ENCODE results near the gene EXOC8.

- TF ChIP-seq, protein P1, sequence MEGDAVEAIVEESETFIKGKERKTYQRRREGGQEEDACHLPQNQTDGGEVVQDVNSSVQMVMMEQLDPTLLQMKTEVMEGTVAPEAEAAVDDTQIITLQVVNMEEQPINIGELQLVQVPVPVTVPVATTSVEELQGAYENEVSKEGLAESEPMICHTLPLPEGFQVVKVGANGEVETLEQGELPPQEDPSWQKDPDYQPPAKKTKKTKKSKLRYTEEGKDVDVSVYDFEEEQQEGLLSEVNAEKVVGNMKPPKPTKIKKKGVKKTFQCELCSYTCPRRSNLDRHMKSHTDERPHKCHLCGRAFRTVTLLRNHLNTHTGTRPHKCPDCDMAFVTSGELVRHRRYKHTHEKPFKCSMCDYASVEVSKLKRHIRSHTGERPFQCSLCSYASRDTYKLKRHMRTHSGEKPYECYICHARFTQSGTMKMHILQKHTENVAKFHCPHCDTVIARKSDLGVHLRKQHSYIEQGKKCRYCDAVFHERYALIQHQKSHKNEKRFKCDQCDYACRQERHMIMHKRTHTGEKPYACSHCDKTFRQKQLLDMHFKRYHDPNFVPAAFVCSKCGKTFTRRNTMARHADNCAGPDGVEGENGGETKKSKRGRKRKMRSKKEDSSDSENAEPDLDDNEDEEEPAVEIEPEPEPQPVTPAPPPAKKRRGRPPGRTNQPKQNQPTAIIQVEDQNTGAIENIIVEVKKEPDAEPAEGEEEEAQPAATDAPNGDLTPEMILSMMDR (conservative IDR thresholded peaks at IDR 0.05; ENCODE audit: low read length), result no peak
- TF ChIP-seq EZH2phosphoT487 (IDR thresholded peaks at IDR 0.05; ENCODE audit: borderline replicate concordance, low read depth, low read length), result no peak
Measured at GRCh38 chr1:231369282-231369681, 31.6 kb upstream of the EXOC8 start.
